C1 segment of cervical spinal cord (tissue), 14 donors: ENCODE data around the gene YWHAE.
"Not testable (repeated sequence)": the region's sequence is repeated elsewhere in the genome, so short reads cannot be mapped to it uniquely, and the experiment has no call there.

Experiments
- DNase-seq, 14 donors: peaks; one replicate each; lab custom pipeline; 2025; lab: John Stamatoyannopoulos, UW

YWHAE gene

GRCh38 chr17:1399679-1400512 is at the start of gene YWHAE:
Gene YWHAE (minus strand): TSS chr17:1400222. CDS start chr17:1400110, 112 bp downstream.
- peak; percentile 44 to 98 (median 93) for DNase-seq

GRCh38 chr17:1449412-1449967 is 49.5 kb upstream of the YWHAE start:
- DNase-seq = no peak

- DNase-seq = no peak
Observed at GRCh38 chr17:1447052-1447451, 47.0 kb upstream of the YWHAE start.

GRCh38 chr17:1446201-1446600 is 46.2 kb upstream of the YWHAE start:
- peak in 1 of 14 donors; percentile 30 for DNase-seq

GRCh38 chr17:1445695-1446094 is 45.7 kb upstream of the YWHAE start:
- not testable (repeated sequence) for DNase-seq

GRCh38 chr17:1442721-1443120 is 42.7 kb upstream of the YWHAE start:
- DNase-seq = not testable (repeated sequence)

- no peak for DNase-seq
Observed at GRCh38 chr17:1442187-1442586, 42.2 kb upstream of the YWHAE start.

- DNase-seq = no peak
Observed at GRCh38 chr17:1440921-1441320, 40.9 kb upstream of the YWHAE start.

- no peak for DNase-seq
Observed at GRCh38 chr17:1438593-1439083, 38.6 kb upstream of the YWHAE start.

GRCh38 chr17:1435326-1435725 is 35.3 kb upstream of the YWHAE start:
- no peak for DNase-seq

- DNase-seq = no peak
Observed at GRCh38 chr17:1434150-1434549, 34.1 kb upstream of the YWHAE start.

- no peak for DNase-seq
Observed at GRCh38 chr17:1431631-1432104, 31.6 kb upstream of the YWHAE start.

- DNase-seq = no peak
Observed at GRCh38 chr17:1423456-1424135, 23.6 kb upstream of the YWHAE start.

GRCh38 chr17:1422885-1423284 is 22.9 kb upstream of the YWHAE start:
- DNase-seq = no peak

- DNase-seq = no peak
Observed at GRCh38 chr17:1421470-1421869, 21.4 kb upstream of the YWHAE start.

- DNase-seq = no peak
Observed at GRCh38 chr17:1420981-1421380, 21.0 kb upstream of the YWHAE start.

GRCh38 chr17:1420163-1420562 is 20.1 kb upstream of the YWHAE start:
- DNase-seq = no peak

GRCh38 chr17:1418476-1418875 is 18.5 kb upstream of the YWHAE start:
- DNase-seq = not testable (repeated sequence)

- no peak for DNase-seq
Observed at GRCh38 chr17:1416414-1416813, 16.4 kb upstream of the YWHAE start.

GRCh38 chr17:1414634-1415033 is 14.6 kb upstream of the YWHAE start:
- DNase-seq = no peak

GRCh38 chr17:1414001-1414574 is 14.1 kb upstream of the YWHAE start:
- no peak for DNase-seq

GRCh38 chr17:1413281-1413791 is 13.3 kb upstream of the YWHAE start:
- DNase-seq = no peak
